HL-60 (cell line): ENCODE measurements around the gene ITPK1.

Experiments
- DNase-seq, 2 experiments: peaks; one replicate each; pipeline ENCODE4 v3.0.0-alpha.2; 2010 to 2020; ENCODE audit warnings: low read depth in 1 of 2, low spot score in 1 of 2
- H3K27ac ChIP-seq: fragments of 250-450 bp; sonication (Bioruptor Pico); replicated peaks from 2 replicates; pipeline ENCODE4 v1.5.1; 2020; ENCODE audit warnings: mild to moderate bottlenecking, moderate library complexity
- H3K27me3 ChIP-seq: fragments of 250-450 bp; sonication (Bioruptor Pico); 2 replicates; pipeline ENCODE4 v1.5.1; 2021; ENCODE audit warnings: mild to moderate bottlenecking, moderate library complexity; ENCODE audit not compliant: insufficient read depth, poor library complexity, severe bottlenecking
- H3K4me3 ChIP-seq: replicated peaks from 2 replicates; pipeline ENCODE4 v1.5.1; 2011; ENCODE audit warnings: mild to moderate bottlenecking, control low read depth, low read length; ENCODE audit not compliant: insufficient read depth
- GABPA ChIP-seq: IDR thresholded peaks from 2 replicates; pipeline ENCODE4 v1.6.1; 2012; ENCODE audit warnings: low read depth
- POLR2AphosphoS5 ChIP-seq: IDR thresholded peaks from 2 replicates; pipeline ENCODE4 v1.6.1; 2012; ENCODE audit warnings: low read depth
- SPI1 ChIP-seq: IDR thresholded peaks from 2 replicates; pipeline ENCODE4 v1.6.1; 2012; ENCODE audit warnings: low read depth, mild to moderate bottlenecking, borderline replicate concordance
- TF ChIP-seq, protein P1 (sequence below): IDR thresholded peaks from one replicate; pipeline ENCODE4 v1.5.1; 2011; ENCODE audit warnings: low read length, control low read depth, inconsistent platforms; ENCODE audit not compliant: insufficient read depth
- TF ChIP-seq, protein P2 (sequence below): IDR thresholded peaks from 2 replicates; pipeline ENCODE4 v1.6.1; 2012; ENCODE audit warnings: low read depth; ENCODE audit not compliant: insufficient replicate concordance

ITPK1 gene

DNA sequence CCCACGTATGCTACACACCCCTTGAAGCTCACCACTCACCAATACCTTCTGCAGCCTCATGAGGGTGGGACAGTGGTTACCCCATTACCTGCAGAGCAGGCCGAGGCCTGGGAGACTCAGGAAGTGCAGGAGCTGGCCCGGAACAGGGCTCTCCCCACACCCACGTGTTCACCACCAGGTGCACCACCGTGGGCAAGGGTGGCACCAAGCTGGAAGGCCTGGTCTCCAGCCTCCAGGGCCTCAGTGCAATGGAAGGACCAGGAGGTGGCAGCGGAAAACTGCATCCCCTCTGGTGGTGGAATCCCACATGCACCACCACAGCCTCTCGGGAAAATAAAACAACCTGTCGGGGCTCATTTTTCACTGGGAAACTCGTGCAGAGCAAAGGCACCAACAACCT is 36.4 kb downstream of the ITPK1 start:
- H3K27me3 ChIP-seq: no peaks in the 10 kb centered on the region
- no peak for TF ChIP-seq POLR2AphosphoS5
- TF ChIP-seq, protein P1, sequence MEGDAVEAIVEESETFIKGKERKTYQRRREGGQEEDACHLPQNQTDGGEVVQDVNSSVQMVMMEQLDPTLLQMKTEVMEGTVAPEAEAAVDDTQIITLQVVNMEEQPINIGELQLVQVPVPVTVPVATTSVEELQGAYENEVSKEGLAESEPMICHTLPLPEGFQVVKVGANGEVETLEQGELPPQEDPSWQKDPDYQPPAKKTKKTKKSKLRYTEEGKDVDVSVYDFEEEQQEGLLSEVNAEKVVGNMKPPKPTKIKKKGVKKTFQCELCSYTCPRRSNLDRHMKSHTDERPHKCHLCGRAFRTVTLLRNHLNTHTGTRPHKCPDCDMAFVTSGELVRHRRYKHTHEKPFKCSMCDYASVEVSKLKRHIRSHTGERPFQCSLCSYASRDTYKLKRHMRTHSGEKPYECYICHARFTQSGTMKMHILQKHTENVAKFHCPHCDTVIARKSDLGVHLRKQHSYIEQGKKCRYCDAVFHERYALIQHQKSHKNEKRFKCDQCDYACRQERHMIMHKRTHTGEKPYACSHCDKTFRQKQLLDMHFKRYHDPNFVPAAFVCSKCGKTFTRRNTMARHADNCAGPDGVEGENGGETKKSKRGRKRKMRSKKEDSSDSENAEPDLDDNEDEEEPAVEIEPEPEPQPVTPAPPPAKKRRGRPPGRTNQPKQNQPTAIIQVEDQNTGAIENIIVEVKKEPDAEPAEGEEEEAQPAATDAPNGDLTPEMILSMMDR: no peak
- TF ChIP-seq GABPA: no peak
- TF ChIP-seq, protein P2, sequence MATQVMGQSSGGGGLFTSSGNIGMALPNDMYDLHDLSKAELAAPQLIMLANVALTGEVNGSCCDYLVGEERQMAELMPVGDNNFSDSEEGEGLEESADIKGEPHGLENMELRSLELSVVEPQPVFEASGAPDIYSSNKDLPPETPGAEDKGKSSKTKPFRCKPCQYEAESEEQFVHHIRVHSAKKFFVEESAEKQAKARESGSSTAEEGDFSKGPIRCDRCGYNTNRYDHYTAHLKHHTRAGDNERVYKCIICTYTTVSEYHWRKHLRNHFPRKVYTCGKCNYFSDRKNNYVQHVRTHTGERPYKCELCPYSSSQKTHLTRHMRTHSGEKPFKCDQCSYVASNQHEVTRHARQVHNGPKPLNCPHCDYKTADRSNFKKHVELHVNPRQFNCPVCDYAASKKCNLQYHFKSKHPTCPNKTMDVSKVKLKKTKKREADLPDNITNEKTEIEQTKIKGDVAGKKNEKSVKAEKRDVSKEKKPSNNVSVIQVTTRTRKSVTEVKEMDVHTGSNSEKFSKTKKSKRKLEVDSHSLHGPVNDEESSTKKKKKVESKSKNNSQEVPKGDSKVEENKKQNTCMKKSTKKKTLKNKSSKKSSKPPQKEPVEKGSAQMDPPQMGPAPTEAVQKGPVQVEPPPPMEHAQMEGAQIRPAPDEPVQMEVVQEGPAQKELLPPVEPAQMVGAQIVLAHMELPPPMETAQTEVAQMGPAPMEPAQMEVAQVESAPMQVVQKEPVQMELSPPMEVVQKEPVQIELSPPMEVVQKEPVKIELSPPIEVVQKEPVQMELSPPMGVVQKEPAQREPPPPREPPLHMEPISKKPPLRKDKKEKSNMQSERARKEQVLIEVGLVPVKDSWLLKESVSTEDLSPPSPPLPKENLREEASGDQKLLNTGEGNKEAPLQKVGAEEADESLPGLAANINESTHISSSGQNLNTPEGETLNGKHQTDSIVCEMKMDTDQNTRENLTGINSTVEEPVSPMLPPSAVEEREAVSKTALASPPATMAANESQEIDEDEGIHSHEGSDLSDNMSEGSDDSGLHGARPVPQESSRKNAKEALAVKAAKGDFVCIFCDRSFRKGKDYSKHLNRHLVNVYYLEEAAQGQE: no peak
- TF ChIP-seq SPI1: no peak
- no peak for DNase-seq
- H3K4me3 ChIP-seq: no peak overlapping the region
- H3K27ac ChIP-seq: no peak overlapping the region

- DNase-seq: no peak
- Histone ChIP-seq H3K4me3 (no peak overlapping the region), H3K27me3 (no peaks in the 10 kb centered on the region), H3K27ac (no peak overlapping the region)
- TF ChIP-seq GABPA: no peak
- no peak for TF ChIP-seq POLR2AphosphoS5
- TF ChIP-seq, protein P1: no peak
- TF ChIP-seq, protein P2: no peak
- TF ChIP-seq SPI1: no peak
These were observed 36.9 kb downstream of the ITPK1 start for GRCh38 chr14:93078870-93079269.

DNA sequence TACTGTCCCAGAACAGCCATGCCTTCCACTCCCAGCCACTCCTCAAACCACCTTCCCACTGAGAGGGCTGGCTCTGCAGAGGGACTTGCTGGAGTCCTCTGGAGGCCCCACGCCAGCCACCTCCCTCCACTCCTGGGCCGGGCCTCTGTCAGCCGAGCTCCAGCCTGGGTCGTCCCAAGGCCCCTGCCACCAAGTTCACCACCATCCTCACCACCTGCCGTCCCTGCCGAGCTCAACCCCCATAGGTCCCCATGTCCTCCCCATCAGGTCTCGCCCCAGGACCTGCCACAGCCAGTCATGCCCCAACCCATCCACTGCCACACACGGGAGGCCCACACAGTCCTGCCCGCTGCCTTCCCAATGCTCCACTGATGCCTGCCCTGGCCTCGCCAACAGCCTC is 39.0 kb downstream of the ITPK1 start:
- no peak for TF ChIP-seq GABPA
- no peak for TF ChIP-seq POLR2AphosphoS5
- no peak for TF ChIP-seq SPI1
- TF ChIP-seq, protein P2: no peak
- TF ChIP-seq, protein P1: no peak
- no peak overlapping the region for H3K27ac ChIP-seq
- DNase-seq: no peak
- no peaks in the 10 kb centered on the region for H3K27me3 ChIP-seq
- no peak overlapping the region for H3K4me3 ChIP-seq
